ENCODE results near the gene SLC27A3. TPM values are rescaled to one million over a fixed set of nuclear protein-coding genes. Genes with fewer than 3 reads are reported as not detected.

SLC27A3 gene
- total RNA-seq, 2 donors from 2014 or later: 24.1 to 27.9 TPM

DNA sequence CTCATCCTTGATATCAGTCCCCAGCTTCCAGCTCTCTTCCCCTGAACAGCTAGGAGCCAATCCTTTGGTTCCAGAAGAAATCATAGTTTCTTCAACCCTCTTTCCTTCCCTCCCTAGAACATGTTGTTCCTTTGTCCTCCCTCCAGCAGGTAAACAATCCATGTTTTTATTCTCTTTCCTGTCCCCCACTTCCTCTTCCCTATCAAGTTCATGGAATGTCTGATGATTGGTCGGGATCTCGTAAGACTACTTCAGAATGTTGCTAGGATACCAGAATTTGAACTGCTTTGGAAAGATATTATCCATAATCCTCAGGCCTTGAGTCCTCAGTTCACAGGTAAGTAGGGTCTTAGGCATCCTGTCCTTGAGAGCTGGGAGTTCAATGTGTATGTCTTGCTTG lies 23.1 kb upstream of the SLC27A3 start:
- intact Hi-C loops (cut with DNase I): loop anchor here (10.0 kb wide), 1 partner anchor 177 kb away; no protein-coding TSS in a partner anchor
- DNase-seq: no peak
- Histone ChIP-seq H3K27me3 (no peaks in the 10 kb centered on the region), H3K4me3 (no peak overlapping the region), H3K9me3 (no peaks in the 10 kb centered on the region), H3K27ac (no peak overlapping the region), H3K9ac (ENCODE audit: low read depth in 2 of 2, low read length in 2 of 2) (no peak overlapping the region), H3K36me3 (peaks cover 11% of the 10 kb centered on the region), H3K4me1 (peaks cover 17% of the 10 kb centered on the region)
- TF ChIP-seq, protein P1, sequence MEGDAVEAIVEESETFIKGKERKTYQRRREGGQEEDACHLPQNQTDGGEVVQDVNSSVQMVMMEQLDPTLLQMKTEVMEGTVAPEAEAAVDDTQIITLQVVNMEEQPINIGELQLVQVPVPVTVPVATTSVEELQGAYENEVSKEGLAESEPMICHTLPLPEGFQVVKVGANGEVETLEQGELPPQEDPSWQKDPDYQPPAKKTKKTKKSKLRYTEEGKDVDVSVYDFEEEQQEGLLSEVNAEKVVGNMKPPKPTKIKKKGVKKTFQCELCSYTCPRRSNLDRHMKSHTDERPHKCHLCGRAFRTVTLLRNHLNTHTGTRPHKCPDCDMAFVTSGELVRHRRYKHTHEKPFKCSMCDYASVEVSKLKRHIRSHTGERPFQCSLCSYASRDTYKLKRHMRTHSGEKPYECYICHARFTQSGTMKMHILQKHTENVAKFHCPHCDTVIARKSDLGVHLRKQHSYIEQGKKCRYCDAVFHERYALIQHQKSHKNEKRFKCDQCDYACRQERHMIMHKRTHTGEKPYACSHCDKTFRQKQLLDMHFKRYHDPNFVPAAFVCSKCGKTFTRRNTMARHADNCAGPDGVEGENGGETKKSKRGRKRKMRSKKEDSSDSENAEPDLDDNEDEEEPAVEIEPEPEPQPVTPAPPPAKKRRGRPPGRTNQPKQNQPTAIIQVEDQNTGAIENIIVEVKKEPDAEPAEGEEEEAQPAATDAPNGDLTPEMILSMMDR (IDR thresholded peaks at IDR 0.05): no peak

DNA sequence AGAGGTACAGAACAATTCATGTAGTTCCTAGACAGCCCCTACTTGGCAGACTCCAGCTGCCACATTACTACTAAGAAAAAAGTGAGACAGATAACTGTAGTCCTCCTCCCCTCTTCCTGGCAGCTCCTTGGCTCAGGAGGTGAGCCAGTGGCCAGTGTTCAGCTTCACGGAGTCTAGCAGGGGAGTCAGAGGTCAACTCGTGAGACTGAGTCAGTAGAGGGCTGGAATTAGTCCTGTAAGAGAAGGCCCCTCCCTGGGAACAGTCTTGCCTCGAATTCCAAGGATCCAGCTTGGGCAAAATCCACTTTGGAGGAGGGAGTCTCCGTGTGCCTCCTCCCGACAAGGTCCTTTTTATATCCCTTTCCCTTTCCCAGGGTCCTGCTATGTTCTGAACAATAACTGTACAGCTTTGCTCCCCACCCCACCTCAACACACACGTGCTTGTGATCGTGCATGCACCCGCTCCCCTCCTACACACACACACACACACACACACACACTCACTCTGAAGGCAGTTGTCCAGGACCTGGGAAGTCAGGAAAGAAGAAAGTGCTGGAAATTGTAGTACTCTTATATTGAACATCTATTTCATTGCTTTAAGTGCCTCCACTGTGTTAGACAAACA lies 22.5 kb upstream of the SLC27A3 start:
- Histone ChIP-seq H3K4me1 (peaks cover 17% of the 10 kb centered on the region), H3K27ac (no peak overlapping the region), H3K9ac (ENCODE audit: low read depth in 2 of 2, low read length in 2 of 2) (no peak overlapping the region), H3K27me3 (no peaks in the 10 kb centered on the region), H3K9me3 (no peaks in the 10 kb centered on the region), H3K36me3 (peaks cover 5% of the 10 kb centered on the region), H3K4me3 (no peak overlapping the region)
- TF ChIP-seq, protein P1 (IDR thresholded peaks at IDR 0.05): no peak
- intact Hi-C loops (cut with DNase I): loop anchor here (10.0 kb wide), 1 partner anchor 178 kb away; no protein-coding TSS in a partner anchor
- no peak for DNase-seq

DNA sequence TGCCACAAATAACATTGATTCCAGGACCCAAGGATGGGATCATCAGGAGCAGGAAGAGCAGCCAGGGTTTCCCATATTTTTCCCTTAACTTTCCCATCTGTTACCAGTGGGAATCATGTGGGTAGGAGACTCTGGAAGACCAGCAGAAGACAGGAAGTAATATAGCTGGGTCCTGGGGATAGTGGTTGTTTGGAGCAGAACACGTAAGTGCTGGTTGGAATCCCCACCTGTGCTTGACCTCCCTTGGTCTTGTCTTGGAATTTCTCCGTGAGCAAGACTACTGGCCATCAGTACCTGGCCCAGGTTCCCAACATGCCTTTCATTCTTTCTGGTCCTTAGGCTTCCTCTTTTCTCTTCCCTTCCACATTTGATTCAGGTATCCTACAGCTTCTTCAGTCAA lies 20.9 kb upstream of the SLC27A3 start:
- no peaks in the 10 kb centered on the region for H3K9me3 ChIP-seq
- peaks cover 17% of the 10 kb centered on the region for H3K4me1 ChIP-seq
- intact Hi-C loops (cut with DNase I): loop anchor here (10.0 kb wide), 1 partner anchor 179 kb away; no protein-coding TSS in a partner anchor
- H3K27me3 ChIP-seq: no peaks in the 10 kb centered on the region
- TF ChIP-seq, protein P1 (IDR thresholded peaks at IDR 0.05): no peak
- no peak overlapping the region for H3K4me3 ChIP-seq
- DNase-seq: no peak
- no peak overlapping the region for H3K9ac ChIP-seq (ENCODE audit: low read depth in 2 of 2, low read length in 2 of 2)
- no peak overlapping the region for H3K27ac ChIP-seq
- H3K36me3 ChIP-seq: peaks cover 4% of the 10 kb centered on the region

DNA sequence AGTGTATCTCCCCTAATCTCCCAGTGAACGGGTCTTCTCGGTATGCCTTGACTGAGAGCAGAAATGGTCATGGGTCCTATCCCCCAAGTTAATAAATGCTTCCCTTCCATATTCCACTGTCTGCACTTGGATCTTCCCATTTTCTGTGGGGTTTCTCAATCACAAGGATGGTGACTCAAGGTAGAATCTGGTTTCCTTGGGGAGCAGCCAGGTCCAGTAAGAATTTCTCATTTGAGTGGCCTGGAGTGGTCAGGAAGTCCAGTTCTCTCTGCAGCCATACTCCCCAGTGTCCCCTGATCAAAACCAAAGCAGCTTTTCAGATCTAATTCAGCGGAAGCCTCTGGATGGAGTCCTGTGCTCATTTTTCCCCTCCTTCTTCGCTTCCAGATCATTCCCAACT lies 14.8 kb upstream of the SLC27A3 start:
- H3K36me3 ChIP-seq: no peaks in the 10 kb centered on the region
- no peak overlapping the region for H3K9ac ChIP-seq (ENCODE audit: low read depth in 2 of 2, low read length in 2 of 2)
- no peak overlapping the region for H3K4me3 ChIP-seq
- intact Hi-C loops (cut with DNase I): no loop called here
- no peak for DNase-seq
- H3K27me3 ChIP-seq: no peaks in the 10 kb centered on the region
- TF ChIP-seq, protein P1 (IDR thresholded peaks at IDR 0.05): no peak
- H3K27ac ChIP-seq: no peak overlapping the region
- H3K9me3 ChIP-seq: no peaks in the 10 kb centered on the region
- H3K4me1 ChIP-seq: no peaks in the 10 kb centered on the region

DNA sequence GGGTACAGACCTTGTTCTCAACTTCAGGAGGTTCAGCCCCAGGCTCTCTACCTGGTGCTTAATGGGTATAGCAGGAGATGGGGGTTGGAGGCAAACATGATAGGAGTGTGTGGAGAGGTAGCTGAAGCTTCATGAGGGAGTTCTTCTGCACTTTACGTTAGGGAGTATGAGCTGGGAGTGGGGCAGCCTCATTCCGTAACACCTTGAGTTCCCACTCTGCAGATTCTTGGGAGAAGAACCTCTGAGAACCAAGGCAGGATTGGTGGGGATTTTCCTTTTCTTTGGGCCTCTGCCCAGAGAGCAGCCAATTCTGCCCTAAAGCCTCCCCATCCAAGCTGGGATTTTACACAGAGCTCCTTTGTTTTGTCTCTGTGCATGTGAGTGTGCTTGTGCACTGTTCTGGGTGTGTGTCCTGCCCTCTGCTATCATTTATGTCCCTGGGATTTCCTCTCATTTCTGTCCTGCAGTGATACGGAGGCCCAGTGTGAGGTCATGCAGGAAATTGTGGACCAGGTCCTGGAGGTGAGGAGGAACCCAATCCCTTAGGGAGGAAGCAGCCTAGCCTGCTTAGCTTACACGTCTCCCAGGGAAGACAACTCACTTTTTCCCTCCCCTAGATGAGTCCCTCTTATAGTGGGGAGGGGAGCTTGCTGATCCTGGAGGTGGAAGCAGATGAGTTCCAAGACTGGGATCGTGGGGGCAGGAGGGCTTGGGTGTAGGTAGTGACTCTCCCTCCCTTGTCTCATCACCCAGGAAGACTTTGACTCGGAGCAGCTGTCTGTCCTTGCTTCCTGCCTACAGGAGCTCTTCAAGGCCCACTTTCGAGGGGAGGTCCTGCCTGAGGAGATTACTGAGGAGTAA lies 11.6 kb upstream of the SLC27A3 start:
- TF ChIP-seq, protein P1 (IDR thresholded peaks at IDR 0.05): no peak
- no peaks in the 10 kb centered on the region for H3K36me3 ChIP-seq
- intact Hi-C loops (cut with DNase I): no loop called here

More for the DNA sequence above, 11.6 kb upstream of the SLC27A3 start:
- peaks cover under 1% of the 10 kb centered on the region for H3K4me1 ChIP-seq
- peak overlapping the region; percentile 11 for H3K27ac ChIP-seq
- no peaks in the 10 kb centered on the region for H3K27me3 ChIP-seq
- H3K4me3 ChIP-seq: no peak overlapping the region
- no peak overlapping the region for H3K9ac ChIP-seq (ENCODE audit: low read depth in 2 of 2, low read length in 2 of 2)
- no peak for DNase-seq
- no peaks in the 10 kb centered on the region for H3K9me3 ChIP-seq

All from colonic mucosa (tissue), 4 donors.